ENCODE results near the gene TMEM17.

DNA sequence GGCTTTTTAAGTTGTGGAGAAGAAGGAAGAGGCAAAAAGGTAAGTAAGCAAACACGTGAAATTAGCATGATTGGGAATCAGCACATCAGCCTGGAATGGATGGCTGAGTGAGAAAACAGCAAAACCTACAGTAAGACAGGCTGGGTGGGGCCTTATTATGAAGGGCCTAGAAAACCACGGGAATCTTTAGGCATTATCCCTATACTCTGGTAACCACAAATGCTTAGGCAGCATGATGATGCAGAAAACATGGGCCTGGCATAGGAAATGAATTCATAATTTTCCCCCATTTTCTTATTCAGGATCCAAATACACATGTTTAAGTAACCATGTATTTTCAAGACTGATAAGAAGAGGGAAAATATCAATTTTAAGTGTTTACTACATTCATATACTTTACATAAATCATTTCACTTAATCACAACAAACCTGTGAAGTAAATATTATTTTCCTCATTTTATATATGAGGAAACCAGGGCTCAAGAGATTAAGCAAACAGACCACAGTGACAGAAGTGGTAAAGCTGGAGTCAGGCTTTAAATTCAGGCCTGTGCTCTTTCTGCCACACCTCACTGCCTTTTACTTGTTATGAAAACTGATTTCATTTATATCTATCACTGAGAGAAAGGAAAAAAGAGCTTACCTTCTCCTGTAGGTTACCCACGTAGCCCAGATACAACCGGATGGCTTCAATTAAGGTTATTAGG, 4.0 kb downstream of the TMEM17 start:
- TF ChIP-seq, protein P1, sequence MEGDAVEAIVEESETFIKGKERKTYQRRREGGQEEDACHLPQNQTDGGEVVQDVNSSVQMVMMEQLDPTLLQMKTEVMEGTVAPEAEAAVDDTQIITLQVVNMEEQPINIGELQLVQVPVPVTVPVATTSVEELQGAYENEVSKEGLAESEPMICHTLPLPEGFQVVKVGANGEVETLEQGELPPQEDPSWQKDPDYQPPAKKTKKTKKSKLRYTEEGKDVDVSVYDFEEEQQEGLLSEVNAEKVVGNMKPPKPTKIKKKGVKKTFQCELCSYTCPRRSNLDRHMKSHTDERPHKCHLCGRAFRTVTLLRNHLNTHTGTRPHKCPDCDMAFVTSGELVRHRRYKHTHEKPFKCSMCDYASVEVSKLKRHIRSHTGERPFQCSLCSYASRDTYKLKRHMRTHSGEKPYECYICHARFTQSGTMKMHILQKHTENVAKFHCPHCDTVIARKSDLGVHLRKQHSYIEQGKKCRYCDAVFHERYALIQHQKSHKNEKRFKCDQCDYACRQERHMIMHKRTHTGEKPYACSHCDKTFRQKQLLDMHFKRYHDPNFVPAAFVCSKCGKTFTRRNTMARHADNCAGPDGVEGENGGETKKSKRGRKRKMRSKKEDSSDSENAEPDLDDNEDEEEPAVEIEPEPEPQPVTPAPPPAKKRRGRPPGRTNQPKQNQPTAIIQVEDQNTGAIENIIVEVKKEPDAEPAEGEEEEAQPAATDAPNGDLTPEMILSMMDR (IDR thresholded peaks at IDR 0.05), result no peak
- no peak for TF ChIP-seq EZH2 (IDR thresholded peaks at IDR 0.05)
- no peak for TF ChIP-seq EZH2phosphoT487 (IDR thresholded peaks at IDR 0.05)

Data from neural progenitor cell (in vitro differentiated cells).